ENCODE results near the gene TOPAZ1. TPM values are rescaled to one million over a fixed set of nuclear protein-coding genes. Genes with fewer than 3 reads are reported as not detected.

Gene TOPAZ1
- total RNA-seq, 1 experiment from 2014 or later: not detected

DNA sequence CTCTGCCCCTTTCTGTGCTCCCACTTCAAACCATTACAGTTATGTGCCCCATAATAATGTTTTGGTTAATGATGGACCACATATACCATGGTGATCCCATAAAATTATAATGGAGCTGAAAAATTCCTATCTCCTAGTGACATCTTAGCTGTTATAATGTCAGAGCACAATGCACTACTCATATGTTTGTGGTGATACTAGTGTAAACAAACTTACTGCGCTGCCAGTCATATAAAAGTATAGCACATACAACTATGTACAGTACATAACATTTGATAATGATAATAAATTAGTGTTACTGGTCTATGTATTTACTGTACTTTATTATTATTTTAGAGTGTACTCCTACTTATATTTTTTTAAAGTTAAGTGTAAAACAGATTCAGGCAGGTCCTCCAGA, 51.3 kb downstream of the TOPAZ1 start:
- H3K4me1 Mint-ChIP-seq: no peaks in the 10 kb centered on the region
- no peak overlapping the region for H3K18ac ChIP-seq (ENCODE audit: insufficient read length, low read depth, low read length)
- H3K9me3 ChIP-seq (ENCODE audit: control insufficient read depth, low read depth, low read length): no peaks in the 10 kb centered on the region
- TF ChIP-seq, protein P1, sequence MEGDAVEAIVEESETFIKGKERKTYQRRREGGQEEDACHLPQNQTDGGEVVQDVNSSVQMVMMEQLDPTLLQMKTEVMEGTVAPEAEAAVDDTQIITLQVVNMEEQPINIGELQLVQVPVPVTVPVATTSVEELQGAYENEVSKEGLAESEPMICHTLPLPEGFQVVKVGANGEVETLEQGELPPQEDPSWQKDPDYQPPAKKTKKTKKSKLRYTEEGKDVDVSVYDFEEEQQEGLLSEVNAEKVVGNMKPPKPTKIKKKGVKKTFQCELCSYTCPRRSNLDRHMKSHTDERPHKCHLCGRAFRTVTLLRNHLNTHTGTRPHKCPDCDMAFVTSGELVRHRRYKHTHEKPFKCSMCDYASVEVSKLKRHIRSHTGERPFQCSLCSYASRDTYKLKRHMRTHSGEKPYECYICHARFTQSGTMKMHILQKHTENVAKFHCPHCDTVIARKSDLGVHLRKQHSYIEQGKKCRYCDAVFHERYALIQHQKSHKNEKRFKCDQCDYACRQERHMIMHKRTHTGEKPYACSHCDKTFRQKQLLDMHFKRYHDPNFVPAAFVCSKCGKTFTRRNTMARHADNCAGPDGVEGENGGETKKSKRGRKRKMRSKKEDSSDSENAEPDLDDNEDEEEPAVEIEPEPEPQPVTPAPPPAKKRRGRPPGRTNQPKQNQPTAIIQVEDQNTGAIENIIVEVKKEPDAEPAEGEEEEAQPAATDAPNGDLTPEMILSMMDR (conservative IDR thresholded peaks at IDR 0.05): no peak
- no peak overlapping the region for H3K4me2 ChIP-seq (ENCODE audit: insufficient read depth, insufficient read length, low read length)
- H3K27ac ChIP-seq (ENCODE audit: insufficient read length, low read depth, low read length): no peak overlapping the region
- no peak overlapping the region for H4K8ac ChIP-seq (replicated peaks; ENCODE audit: insufficient read length, low read depth, low read length)
- no peaks in the 10 kb centered on the region for H4K20me1 ChIP-seq (ENCODE audit: control insufficient read depth, insufficient read depth, insufficient read length)
- no peak overlapping the region for H3K9ac ChIP-seq (ENCODE audit: extremely low read depth, insufficient read length, low read length)
- no peaks in the 10 kb centered on the region for H3K23me2 ChIP-seq (ENCODE audit: insufficient read length, low read depth, low read length, poor library complexity, severe bottlenecking)
- no peak overlapping the region for H3K23ac ChIP-seq (ENCODE audit: insufficient read length, low read depth, low read length)
- no peaks in the 10 kb centered on the region for H3K36me3 Mint-ChIP-seq (ENCODE audit: insufficient read depth in 1 of 3, low read depth in 3 of 3)
- H3K27me3 ChIP-seq (ENCODE audit: insufficient read depth, low read length): no peaks in the 10 kb centered on the region
- no peak overlapping the region for H2BK12ac ChIP-seq (ENCODE audit: insufficient read length, low read depth, low read length)
- no peak overlapping the region for H2AFZ ChIP-seq (ENCODE audit: low read length)
- DNase-seq: no peak
- H2BK15ac ChIP-seq (ENCODE audit: low read depth, low read length): no peak overlapping the region
- no peak overlapping the region for H3K4me3 Mint-ChIP-seq
- no peak overlapping the region for H2BK120ac ChIP-seq (ENCODE audit: low read depth, low read length, poor library complexity, severe bottlenecking)
- H3K27ac Mint-ChIP-seq: no peak overlapping the region
- no peak overlapping the region for H2BK20ac ChIP-seq (ENCODE audit: low read depth, low read length, poor library complexity, severe bottlenecking)
- peaks cover 6% of the 10 kb centered on the region for H3K27me3 Mint-ChIP-seq (ENCODE audit: low read depth)
- no peak overlapping the region for H3K4ac ChIP-seq (ENCODE audit: low read depth, low read length)
- no peaks in the 10 kb centered on the region for H3K4me1 ChIP-seq (ENCODE audit: insufficient read depth, low read length)
- no peak overlapping the region for H4K91ac ChIP-seq (ENCODE audit: insufficient read length, low read depth, low read length)
- no peak overlapping the region for H2BK5ac ChIP-seq (ENCODE audit: insufficient read length, low read length)
- H3K56ac ChIP-seq (ENCODE audit: insufficient read length, low read depth, low read length): no peak overlapping the region
- no peak overlapping the region for H4K5ac ChIP-seq (ENCODE audit: insufficient read length, low read depth, low read length)
- WGBS (ENCODE audit: extremely low coverage, insufficient read length, low lambda C conversion rate): no CpG with 5 or more reads among the region's 1 CpG
- no peak overlapping the region for H2AK5ac ChIP-seq (ENCODE audit: insufficient read length, low read length)
- no peaks in the 10 kb centered on the region for H3K9me3 Mint-ChIP-seq
- H3K14ac ChIP-seq (ENCODE audit: insufficient read depth, low read length): no peak overlapping the region
- H3K79me2 ChIP-seq (ENCODE audit: insufficient read depth, low read length): no peaks in the 10 kb centered on the region
- H3T11ph ChIP-seq (ENCODE audit: low read length): no peak overlapping the region
- H3K79me1 ChIP-seq (ENCODE audit: insufficient read depth, low read depth, low read length, poor library complexity, severe bottlenecking): no peaks in the 10 kb centered on the region
